GOT3 (cell line): ENCODE data around the gene SGPP1.
"Not testable (repeated sequence)": the region's sequence is repeated elsewhere in the genome, so short reads cannot be mapped to it uniquely, and the experiment has no call there.

ENCODE experiments used
- DNase-seq: peaks from one replicate; lab custom pipeline; 2025; ENCODE audit warnings: mixed read lengths; lab: John Stamatoyannopoulos, UW

SGPP1 gene, protein sequence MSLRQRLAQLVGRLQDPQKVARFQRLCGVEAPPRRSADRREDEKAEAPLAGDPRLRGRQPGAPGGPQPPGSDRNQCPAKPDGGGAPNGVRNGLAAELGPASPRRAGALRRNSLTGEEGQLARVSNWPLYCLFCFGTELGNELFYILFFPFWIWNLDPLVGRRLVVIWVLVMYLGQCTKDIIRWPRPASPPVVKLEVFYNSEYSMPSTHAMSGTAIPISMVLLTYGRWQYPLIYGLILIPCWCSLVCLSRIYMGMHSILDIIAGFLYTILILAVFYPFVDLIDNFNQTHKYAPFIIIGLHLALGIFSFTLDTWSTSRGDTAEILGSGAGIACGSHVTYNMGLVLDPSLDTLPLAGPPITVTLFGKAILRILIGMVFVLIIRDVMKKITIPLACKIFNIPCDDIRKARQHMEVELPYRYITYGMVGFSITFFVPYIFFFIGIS

DNA sequence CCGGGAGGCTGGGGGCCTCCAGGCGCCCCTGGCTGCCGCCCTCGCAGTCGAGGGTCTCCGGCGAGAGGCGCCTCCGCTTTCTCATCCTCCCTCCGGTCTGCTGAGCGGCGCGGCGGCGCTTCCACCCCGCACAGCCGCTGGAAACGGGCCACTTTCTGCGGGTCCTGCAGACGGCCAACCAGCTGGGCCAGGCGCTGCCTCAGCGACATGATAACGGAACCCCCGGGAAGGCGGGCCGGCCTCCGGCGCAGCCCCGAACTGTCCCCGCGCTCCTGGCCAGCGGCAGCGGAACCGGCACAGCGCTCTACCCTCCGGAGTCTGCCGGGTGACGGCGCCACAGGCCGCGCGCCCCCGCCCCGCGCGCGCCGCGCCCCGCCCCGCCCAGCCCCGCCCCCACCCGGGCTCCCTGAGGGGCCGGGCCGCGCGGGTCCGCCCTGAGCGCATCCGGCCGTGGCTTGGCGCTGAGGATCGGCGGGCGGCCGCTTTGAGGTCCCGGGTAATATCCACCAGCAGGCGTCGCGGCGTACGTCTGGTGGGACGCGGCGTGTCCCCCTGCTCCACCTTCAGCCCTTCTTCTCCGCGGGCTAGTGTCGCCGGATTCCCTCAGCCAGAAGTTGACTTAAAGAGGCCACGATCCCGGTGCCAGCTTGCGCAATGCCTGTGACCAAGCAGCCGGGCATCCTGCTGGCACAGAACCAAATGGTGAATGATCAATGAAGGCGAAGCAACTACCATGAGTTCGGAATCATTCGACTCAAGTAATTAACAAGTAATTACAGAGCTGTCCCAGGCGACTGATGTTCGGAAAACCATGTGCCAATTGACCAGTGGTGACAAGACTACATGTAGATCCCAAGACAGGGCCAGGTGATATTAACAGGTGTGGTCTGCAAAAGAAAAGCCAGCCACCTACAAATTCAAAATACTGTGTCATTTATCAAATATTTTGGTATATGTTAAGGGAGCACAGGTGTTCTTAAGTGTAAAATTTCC is at the start of gene SGPP1:
Gene SGPP1 (minus strand): TSS at position 330 of the 993 bp plus-strand sequence. CDS start 121 bp downstream, at position 209.
- peak; percentile 51 for DNase-seq

DNA sequence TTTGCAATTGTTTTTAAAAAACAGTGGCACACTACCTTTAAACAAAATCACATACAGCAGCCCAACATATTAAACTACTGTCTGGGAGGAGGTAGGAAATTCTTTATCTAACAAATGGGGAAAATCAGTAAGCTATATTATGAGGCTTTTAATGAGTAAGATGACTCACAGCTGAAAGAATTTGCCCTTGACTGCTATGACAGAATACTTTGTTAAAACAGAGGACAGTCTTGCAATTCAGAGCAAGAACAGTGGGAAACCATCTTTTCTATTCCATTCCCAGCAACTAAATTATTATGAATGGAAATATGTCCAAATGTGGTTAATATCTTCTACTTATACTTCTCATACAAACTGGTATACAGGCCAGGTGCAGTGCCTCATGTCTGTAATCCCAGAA is 49.2 kb upstream of the SGPP1 start:
- DNase-seq, result no peak

DNA sequence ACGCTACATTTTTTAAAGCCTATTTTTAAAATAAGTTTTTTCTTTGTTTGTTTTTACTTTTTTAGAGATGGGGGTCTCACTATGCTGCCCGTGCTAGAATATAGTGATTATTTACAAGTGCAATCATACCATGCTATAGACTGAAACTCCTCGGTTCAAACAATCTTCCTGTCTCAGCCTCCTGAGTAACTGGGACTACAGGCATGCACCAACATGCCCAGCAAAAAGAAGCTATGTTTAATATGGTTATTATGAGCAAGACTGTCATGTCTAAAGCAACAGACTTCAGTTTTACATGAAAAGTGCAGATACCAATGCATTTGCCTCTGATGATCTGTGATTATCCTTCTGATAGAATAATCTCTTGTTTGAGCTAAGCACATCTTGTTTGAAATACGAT is 45.6 kb upstream of the SGPP1 start:
- DNase-seq, result no peak

DNA sequence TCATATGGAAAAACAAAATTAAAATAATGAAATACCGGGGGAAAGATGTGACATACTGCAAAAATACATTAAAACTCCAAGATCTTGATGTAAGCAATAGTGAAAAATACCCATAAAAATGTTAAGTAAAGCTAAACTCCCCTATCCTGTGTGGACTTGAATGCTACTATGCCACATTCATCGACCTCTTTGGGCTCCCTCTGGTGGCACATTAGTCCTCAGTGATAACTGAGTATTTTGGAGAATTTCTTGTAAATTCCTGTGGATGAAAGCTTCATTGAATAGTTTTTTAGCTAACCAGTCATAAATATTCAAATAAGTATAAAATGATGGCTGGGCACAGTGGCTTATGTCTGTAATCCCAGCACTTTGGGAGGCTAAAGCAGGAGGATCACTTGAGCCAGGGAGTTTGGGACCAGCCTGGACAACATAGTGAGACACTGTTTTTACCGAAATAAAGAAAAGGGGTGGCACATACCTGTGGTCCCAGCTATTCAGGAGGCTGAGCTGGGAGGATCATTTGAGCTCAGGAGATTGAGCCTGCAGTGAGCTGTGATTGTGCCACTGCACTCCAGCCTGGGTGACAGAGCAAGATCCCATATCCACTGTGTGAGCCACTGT is 42.4 kb upstream of the SGPP1 start:
- no peak for DNase-seq

DNA sequence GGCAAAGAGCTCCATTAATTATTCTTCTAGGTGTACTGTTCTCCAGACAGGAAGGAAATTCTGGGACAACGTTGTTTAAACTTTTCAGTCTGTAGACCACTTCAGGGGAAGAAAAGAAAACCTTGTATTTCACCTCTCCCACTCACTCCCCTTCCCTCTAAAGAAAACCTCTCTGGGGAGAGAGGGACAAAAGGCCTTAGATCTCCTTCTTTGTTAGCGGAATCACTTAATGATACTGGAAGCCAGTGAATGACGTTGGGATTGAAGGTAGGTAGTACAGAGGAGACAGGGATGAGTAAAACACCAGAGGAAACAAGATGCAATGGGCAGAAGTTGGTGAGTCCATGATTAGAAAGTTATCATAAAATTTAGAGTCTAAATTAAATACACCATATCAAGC is 38.7 kb upstream of the SGPP1 start:
- DNase-seq, result no peak

DNA sequence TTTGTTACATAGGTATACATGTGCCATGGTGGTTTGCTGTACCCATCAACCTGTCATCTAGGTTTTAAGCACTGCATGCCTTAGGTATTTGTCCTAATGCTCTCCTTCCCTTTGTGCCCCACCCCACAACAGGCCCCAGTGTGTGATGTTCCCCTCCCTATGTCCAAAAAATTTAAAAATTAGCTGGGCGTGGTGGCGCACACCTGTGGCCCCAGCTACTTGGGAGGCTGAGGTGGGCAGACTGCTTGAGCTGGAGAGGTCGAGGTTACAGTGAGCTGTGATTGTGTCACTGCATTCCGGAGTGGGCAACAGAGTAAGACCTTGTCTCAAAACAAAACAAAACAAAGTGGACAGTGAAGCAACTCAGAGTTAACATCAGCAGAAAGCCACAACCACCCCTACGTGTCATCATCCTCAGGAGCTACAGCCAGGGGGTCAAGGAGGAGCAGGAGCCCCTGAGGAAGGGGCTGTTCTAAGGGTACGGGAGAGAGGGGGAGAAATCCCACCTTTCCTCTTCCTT is 36.8 kb upstream of the SGPP1 start:
- no peak for DNase-seq

DNA sequence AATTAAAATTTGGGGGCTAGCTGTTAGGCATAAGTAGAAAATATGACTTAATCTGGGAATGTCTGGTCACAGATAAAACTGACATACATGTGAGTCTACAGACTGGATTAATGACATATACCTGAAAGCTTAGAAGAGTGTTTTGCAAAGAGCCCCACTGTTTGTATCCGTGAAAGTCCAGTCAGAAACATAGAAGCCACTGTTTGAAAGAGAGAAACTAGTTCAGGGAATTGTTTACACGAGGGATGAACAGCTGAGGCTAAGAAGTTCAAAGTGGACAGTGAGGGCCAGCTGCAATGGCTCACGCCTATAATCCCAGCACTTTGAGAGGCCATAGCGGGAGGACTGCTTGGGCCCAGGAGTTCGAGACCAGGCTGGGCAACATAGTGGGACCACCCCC is 36.2 kb upstream of the SGPP1 start:
- no peak for DNase-seq

DNA sequence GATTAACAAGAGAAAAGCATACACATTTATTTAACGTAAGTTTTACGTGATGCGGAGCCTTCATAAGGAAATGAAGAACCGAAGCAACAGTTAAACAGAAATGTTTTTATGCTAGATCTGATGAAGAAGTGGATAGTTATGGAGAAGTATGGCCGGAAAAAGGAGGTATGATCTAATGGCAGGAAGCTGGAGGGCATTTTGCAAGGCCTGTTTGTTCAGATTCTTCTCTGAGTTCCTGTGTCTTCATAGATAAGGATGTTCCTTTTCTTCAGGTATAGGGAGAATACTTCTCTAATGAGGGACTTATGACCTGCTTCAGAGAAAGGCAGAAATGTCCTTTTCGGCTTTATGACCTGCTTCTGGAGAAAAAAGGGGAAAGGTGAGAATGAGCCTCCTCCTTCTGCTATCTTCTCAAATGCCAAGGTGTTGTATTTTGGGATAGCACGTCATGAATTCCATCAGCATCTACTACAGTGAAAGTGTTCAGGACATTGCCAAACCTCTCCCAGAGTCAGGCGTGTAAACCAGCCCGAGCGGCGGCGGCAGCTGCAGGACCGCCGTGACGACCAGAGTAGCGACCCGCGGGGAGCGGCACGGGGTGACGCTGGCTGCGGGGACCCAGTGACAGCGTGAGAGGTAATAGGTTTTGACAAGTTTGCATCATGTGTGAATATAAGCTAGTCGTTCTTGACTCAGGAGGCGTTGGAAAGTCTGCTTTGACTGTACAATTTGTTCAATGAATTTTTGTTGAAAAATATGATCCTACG is 33.7 kb upstream of the SGPP1 start:
- DNase-seq, result no peak

DNA sequence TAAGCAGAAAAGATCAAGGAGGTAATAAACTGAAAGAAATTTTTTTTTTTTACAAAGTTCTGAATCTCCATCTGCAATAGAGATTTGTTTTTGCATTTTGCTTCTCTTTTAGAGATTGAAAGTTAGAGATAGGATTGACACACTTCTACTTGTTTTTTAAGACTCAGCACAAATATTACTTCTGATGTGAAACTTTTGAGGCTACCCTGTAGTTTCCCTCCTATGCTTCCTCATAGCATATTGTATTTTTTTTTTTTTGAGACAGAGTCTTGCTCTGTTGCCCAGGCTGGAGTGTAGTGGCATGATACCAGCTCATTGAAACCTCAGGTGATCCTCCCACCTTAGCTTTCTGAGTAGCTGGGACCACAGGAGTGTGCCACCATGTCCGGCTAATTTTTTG is 32.1 kb upstream of the SGPP1 start:
- DNase-seq, result no peak

DNA sequence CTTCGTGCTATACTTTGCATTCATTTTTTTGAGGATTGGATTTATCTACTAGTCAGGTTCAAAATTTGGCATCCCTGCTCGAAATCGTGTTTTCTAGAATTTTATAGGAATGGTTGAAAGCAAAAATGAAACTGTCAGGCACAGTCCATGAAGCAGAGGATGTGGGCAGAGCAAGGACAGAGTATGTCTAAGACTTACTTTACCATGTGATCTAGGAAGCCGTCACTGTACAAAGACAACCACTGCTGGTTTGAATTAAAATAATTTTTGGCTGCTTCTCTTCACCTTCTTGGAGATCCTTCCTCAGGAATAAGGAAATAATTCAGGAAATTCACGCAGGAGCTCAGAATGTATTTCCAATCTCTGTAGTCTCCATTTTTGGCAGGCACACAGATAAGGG is 31.6 kb upstream of the SGPP1 start:
- DNase-seq, result no peak

DNA sequence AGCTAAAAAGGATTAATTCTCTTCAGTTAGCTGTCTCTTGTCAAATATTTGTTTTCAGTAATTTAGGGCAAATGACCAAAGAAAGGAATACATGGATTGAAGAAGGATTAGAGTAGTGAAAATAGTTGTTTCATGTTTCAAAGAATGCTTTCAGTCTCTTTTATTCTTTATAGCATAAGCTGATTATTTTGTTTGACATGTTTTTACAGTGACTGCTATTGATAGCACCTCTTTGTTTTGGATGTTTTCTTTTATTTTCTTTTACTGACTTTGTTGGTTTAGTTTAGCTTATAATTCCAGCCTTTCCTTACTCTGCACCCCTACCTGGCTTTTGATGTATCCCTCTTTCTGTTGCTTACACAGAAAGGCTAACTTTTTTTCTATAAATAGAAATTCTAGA is 29.3 kb upstream of the SGPP1 start:
- no peak for DNase-seq

DNA sequence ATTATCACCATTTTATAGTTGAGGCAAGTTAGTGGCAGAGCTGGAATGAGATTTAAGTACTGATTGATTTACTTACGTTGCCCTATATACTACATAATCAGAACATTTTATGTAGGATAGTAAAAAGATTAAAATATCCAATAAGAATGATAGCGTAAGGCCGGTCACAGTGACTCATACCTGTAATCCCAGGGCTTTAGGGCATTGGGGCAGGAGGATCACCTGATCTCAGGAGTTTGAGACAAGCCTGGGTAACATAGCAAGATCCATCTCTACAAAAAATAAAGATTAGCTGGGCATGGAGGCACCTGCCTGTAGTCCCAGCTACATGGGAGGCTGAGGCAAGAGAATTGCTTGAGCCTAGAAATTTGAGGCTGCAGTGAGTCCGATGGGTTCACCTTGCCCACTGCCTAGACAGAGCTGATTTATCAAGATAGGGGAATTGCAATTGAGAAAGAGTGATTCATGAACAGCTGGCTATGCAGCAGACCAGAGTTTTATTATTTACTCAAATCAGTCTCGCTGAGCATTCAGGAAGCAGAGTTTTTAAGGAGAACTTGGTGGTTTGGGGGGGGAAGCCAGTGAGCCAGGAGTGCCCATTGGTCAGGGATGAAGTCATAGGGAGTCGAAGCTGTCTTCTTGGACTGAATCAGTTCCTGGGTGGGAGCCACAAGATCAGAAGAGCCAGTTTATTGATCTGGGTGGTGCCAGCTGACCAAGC is 24.7 kb upstream of the SGPP1 start:
- DNase-seq, result no peak

DNA sequence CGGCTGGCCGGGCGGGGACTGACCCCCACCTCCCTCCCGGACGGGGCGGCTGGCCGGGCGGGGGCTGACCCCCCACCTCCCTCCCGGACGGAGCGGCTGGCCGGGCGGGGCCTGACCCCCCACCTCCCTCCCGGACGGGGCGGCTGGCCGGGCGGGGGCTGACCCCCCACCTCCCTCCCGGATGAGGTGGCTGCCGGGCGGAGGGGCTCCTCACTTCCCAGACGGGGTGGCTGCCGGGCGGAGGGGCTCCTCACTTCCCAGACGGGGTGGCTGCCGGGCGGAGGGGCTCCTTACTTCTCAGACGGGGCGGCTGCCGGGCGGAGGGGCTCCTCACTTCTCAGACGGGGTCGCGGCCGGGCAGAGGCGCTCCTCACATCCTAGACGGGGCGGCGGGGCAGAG is 23.2 kb upstream of the SGPP1 start:
- DNase-seq, result not testable (repeated sequence)

DNA sequence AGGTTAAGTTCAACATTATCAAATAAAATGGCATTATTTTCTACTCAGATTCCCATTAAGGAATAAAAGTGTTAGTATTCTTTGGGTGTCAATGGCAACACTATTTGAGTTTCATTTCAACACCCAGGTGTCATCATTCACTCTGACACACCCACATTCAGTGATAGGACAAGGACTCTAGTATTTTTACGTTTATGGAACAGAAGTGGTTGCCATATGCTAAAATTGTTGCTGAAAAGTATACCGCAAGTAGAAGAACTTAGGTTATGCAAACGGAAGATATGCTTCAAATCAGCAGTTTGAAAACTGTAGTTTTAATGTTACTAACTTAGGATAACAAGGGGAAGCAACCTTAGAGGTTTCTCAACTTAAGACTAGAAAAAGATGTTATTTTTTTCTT is 20.0 kb upstream of the SGPP1 start:
- DNase-seq, result no peak

DNA sequence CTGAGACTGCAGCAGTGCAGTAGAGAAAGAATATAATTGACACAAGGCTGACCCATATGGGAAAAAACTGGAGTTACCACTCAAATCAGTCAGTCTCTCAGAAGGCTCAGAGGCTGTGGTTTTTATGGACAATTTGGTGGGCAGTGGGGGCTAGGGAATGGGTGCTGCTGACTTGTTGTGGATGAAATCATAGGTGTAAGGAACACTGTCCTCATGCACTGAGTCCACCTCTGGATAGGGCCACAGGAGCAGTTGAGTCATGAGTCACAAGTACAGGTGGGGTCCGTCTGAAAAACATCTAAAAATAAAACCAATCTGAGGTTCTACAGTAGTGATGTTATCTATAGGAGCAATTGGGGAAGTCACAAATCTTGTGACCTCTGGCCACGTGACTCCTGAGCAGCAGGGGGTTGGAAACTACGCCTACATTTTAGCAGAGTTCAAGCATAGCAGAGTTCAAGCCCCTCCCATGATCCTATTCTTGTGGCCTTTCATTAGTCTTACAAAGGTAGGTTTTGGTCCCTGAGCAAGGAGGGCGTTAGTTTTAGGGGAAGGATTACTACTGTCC is 18.1 kb upstream of the SGPP1 start:
- no peak for DNase-seq

DNA sequence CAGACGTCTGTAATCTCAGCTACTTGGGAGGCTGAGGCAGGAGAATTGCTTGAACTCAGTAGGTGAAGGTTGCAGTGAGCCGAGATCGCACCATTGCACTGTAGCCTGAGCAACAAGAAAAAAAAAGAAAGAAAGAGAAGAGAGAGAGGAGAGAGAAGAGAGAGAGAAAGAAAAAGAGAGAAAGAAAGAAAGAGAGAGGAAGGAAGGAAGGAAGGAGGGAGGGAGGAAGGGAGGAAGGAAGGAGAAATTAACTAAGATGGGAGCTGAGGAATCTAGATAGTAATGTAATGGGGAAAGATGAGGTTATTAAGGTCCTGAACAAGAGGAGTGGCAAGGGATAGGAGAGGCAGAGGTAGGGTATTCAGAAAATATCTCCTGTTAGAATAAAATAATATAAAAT is 17.4 kb upstream of the SGPP1 start:
- no peak for DNase-seq

DNA sequence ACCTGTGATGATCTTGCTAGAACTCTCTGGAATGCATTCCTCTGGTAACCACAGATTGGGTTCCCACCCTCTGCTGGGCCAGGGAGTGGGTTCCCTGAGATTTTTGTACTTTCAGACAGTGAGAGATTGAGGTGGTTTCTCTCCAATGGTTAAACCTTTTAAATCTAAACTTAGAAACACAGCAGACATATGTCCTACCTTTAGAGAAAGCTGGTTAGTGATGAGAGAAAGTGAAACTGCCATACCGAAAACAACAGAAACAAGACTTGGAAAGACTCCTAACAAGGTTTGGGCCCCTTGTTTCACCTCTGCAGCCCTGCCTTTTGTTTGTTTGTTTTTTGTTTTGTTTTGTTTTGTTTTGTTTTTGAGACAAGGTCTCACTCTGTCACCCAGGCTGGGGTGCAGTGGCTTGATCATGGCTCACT is 9.7 kb upstream of the SGPP1 start:
- DNase-seq, result no peak

DNA sequence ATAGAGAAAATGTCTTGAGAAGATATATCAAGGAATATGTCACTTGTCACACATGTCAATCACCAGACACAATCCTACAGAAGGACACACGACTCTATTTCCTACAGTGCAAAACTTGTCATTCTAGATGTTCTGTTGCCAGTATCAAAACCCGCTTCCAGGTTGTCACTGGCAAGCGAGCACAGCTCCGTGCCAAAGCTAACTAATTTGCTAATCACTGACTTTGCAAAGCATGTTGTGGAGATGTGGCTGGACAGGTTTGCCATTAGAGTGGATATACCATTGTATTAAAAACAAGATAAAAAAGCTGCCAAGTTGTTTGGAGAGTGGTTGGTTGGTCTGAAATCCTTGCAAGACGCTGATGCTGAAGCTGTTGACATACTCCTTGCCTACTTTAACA is 7.9 kb upstream of the SGPP1 start:
- DNase-seq, result no peak

DNA sequence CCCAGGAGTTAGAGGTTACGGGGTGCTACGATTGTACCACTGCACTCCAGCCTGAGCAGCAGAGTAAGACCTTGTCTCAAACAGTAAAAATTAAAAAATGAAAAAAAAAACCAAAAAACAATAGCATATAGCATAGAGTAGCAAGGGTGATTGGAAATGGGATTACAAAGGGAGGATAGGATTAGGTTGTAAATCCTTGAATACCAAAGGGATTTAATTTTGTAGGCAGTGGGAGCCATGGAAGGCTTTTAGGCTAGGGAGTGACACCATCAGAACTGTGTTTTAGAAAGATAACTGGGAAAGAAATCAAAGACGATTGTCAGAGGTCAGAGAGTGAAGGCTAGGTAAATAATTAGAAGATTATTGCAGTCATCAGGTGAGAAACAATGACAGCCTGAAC is 2.8 kb upstream of the SGPP1 start:
- DNase-seq, result no peak

DNA sequence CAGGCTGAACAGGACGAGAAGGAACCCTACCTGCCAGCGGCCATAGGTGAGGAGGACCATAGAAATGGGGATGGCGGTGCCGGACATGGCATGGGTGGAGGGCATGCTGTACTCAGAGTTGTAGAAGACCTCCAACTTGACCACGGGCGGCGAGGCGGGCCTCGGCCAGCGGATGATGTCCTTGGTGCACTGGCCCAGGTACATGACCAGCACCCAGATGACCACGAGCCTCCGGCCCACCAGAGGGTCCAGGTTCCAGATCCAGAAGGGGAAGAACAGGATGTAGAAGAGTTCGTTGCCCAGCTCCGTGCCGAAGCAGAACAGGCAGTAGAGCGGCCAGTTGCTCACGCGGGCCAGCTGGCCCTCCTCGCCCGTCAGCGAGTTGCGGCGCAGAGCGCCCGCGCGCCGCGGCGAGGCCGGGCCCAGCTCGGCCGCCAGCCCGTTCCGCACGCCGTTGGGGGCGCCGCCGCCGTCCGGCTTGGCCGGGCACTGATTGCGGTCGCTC is 582 bp downstream of the SGPP1 start:
- no peak for DNase-seq
